Endothelial cell of umbilical vein (primary cell): Measurements from ENCODE around the gene TPM4. TPM values are rescaled to one million over a fixed set of nuclear protein-coding genes. Genes with fewer than 3 reads are reported as not detected.

Experiments used
- BruUV-seq: library from RNA; stranded (reverse); fragments of 400-500 nt; replicated peaks from 2 replicates; lab custom pipeline; 2021; lab: Mats Ljungman, UMichigan
- CTCF ChIA-PET: fragments of 300-600, 350-600 bp; sonication (Branson Sonifier 250); formaldehyde crosslinking; loops from one replicate; lab custom pipeline; 2021; ENCODE audit warnings: antibody characterized with exemption, inconsistent platforms; lab: Charles Lee
- POLR2A ChIA-PET: fragments of 300-600, 350-600 bp; sonication (Branson Sonifier 250); formaldehyde crosslinking; loops from one replicate; lab custom pipeline; 2021; ENCODE audit warnings: antibody characterized with exemption, inconsistent platforms; lab: Charles Lee
- DNase-seq: peaks from one replicate; pipeline ENCODE4 v3.0.0-alpha.2; 2011; ENCODE audit warnings: low read depth, low spot score
- FAIRE-seq: peaks from 2 replicates; lab custom pipeline; 2011; peaks lifted over from hg19 to GRCh38; lab: Jason Lieb, UNC
- H2AFZ ChIP-seq: 2 replicates; pipeline ENCODE4 v1.6.0; 2012; ENCODE audit warnings: low read depth, low read length, control low read depth, inconsistent platforms
- H3K27ac ChIP-seq: 2 replicates; pipeline ENCODE4 v1.5.1; 2011; ENCODE audit warnings: low read depth, mild to moderate bottlenecking, control low read depth, low read length, moderate library complexity; ENCODE audit not compliant: insufficient read depth
- H3K27me3 ChIP-seq, 2 experiments: 2 replicates each; pipeline versions ENCODE4 v1.6.0 to v1.6.1; 2011; ENCODE audit warnings: low read length in 2 of 2, mixed read lengths in 1 of 2; ENCODE audit not compliant: control insufficient read depth in 2 of 2, insufficient read depth in 2 of 2
- H3K36me3 ChIP-seq, 2 experiments: 2 replicates in 1 of 2; 3 replicates in 1 of 2; pipeline ENCODE4 v1.5.1; 2011; ENCODE audit warnings: low read length in 2 of 2, mild to moderate bottlenecking in 1 of 2, moderate library complexity in 1 of 2; ENCODE audit not compliant: control insufficient read depth in 2 of 2, insufficient read depth in 2 of 2; ENCODE audit errors: extremely low read depth in 1 of 2
- H3K4me1 ChIP-seq: 3 replicates; pipeline ENCODE4 v1.5.1; 2011; ENCODE audit warnings: mild to moderate bottlenecking, low read length; ENCODE audit not compliant: control insufficient read depth, insufficient read depth; ENCODE audit errors: extremely low read depth
- H3K4me2 ChIP-seq: 2 replicates; pipeline ENCODE4 v1.6.1; 2011; ENCODE audit warnings: low read length, control low read depth, mixed read lengths; ENCODE audit not compliant: insufficient read depth
- H3K4me3 ChIP-seq, 3 experiments: fragments of 200-600 bp in 1 of 3; sonication (generic), shearing (Covaris generic) in 1 of 3; replicated peaks in 1 of 3; 2 replicates each; pipeline ENCODE4 v1.5.1; 2011 to 2016; ENCODE audit warnings: control low read depth in 3 of 3, low read length in 3 of 3, mild to moderate bottlenecking in 2 of 3, inconsistent platforms in 1 of 3, low read depth in 1 of 3, moderate library complexity in 1 of 3; ENCODE audit not compliant: insufficient read depth in 1 of 3
- H3K79me2 ChIP-seq: 2 replicates; pipeline ENCODE4 v1.6.0; 2012; ENCODE audit warnings: low read length, inconsistent platforms; ENCODE audit not compliant: control insufficient read depth, insufficient read depth
- H3K9ac ChIP-seq: replicated peaks from 2 replicates; pipeline ENCODE3; 2011; ENCODE audit warnings: low read length, control low read depth; ENCODE audit not compliant: insufficient read depth; ENCODE audit errors: extremely low read depth
- H3K9me1 ChIP-seq: replicated peaks from 3 replicates; pipeline ENCODE4 v1.6.0; 2011; ENCODE audit warnings: mild to moderate bottlenecking, low read length; ENCODE audit not compliant: control insufficient read depth, insufficient read depth; ENCODE audit errors: extremely low read depth
- H3K9me3 ChIP-seq: replicated peaks from 2 replicates; pipeline ENCODE4 v1.5.1; 2012; ENCODE audit warnings: low read length, inconsistent platforms; ENCODE audit not compliant: control insufficient read depth, insufficient read depth
- H4K20me1 ChIP-seq: replicated peaks from 2 replicates; pipeline ENCODE3; 2011; ENCODE audit warnings: mild to moderate bottlenecking, low read length; ENCODE audit not compliant: control insufficient read depth, insufficient read depth; ENCODE audit errors: extremely low read depth
- EZH2 ChIP-seq: IDR thresholded peaks from 2 replicates; pipeline ENCODE4 v1.6.1; 2012; ENCODE audit warnings: borderline replicate concordance, low read depth, mild to moderate bottlenecking, moderate library complexity, low read length, inconsistent platforms; ENCODE audit not compliant: severe bottlenecking
- FOS ChIP-seq: IDR thresholded peaks from 2 replicates; pipeline ENCODE4 v1.6.1; 2011; ENCODE audit warnings: mild to moderate bottlenecking, low read length, moderate library complexity, borderline replicate concordance; ENCODE audit not compliant: insufficient read depth
- GATA2 ChIP-seq: IDR thresholded peaks from 2 replicates; pipeline ENCODE4 v1.7.0; 2011; ENCODE audit warnings: low read depth, mild to moderate bottlenecking, moderate library complexity, mixed read lengths, low read length; ENCODE audit not compliant: insufficient read length, insufficient read depth
- JUN ChIP-seq: IDR thresholded peaks from 2 replicates; pipeline ENCODE4 v1.6.1; 2011; ENCODE audit warnings: borderline replicate concordance, low read depth; ENCODE audit not compliant: insufficient read length, insufficient read depth
- MAX ChIP-seq: IDR thresholded peaks from 2 replicates; pipeline ENCODE4 v1.6.1; 2011; ENCODE audit not compliant: insufficient read depth, insufficient read length
- MYC ChIP-seq: IDR thresholded peaks from one replicate; pipeline ENCODE4 v1.6.1; 2011; ENCODE audit warnings: mild to moderate bottlenecking, low read depth, low read length
- POLR2A ChIP-seq: IDR thresholded peaks from 2 replicates; pipeline ENCODE4 v1.6.1; 2012; ENCODE audit warnings: low read depth, mild to moderate bottlenecking, control low read depth, low read length
- POLR2AphosphoS5 ChIP-seq: IDR thresholded peaks from 2 replicates; pipeline ENCODE4 v1.6.1; 2012; ENCODE audit warnings: low read depth, mild to moderate bottlenecking, control low read depth, low read length, moderate library complexity; ENCODE audit not compliant: insufficient read depth
- dilution Hi-C: fragments of 300-500 bp; cut with MboI; formaldehyde crosslinking; loops from one replicate; pipeline ENCODE4 v1.15.0; 2019; ENCODE audit warnings: low sequenced_read_pairs; ENCODE audit not compliant: extremely low pct_ligation_motif_present
- intact Hi-C: fragments of 100-400 bp; cut with micrococcal nuclease; formaldehyde crosslinking; loops from one replicate; pipeline ENCODE4 v1.10.0; 2022
- polyA plus RNA-seq, 4 experiments: library from polyadenylated mRNA; depleted of rRNA in 3 of 4; stranded (reverse) in 3 of 4; unstranded in 1 of 4; fragments of >200 nt; gene quantifications; 2 replicates each; pipeline versions ENCODE4 v1.2.1 to v1.2.3, GENCODE V29; 2011 to 2012; ENCODE audit warnings: missing spikeins in 1 of 4
- total RNA-seq: library from RNA; stranded (reverse); gene quantifications from 2 replicates; pipeline ENCODE4 v1.2.3, GENCODE V29; 2021
- TF ChIP-seq, protein P1 (sequence below), 2 donors: IDR thresholded peaks; 1 replicate in 1 of 2; 2 replicates in 1 of 2; pipeline ENCODE4 v1.5.1; 2011; ENCODE audit warnings: low read length in 2 of 2, mild to moderate bottlenecking in 2 of 2, moderate library complexity in 2 of 2, control low read depth in 1 of 2, inconsistent platforms in 1 of 2, low read depth in 1 of 2; ENCODE audit not compliant: insufficient read depth in 1 of 2; ENCODE audit errors: extremely low read depth in 1 of 2

TPM4 gene
- total and polyA plus RNA-seq, 2 donors (not counting 3 experiments of a cell fraction or from before 2014, with no cell fraction given), result 430 to 924 TPM

DNA sequence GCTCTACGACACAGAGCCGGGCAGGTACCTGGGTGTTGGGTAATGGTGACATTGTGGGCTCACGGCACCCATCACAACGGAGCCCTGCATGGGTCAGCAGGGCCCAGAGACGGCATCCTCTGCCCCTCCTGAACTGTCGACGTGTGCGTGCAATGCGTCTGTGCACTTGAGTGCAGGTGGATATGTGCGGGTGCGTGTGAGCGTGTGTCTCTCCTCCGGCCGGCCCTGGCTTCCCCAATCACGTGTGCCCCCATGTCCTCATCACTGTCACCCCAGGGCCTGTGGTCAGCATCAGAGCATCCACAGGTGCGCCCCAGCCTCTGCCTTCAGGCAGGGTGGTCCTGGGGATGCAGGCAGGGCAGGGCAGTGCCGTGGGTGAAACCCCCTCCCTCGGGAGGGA lies 37.2 kb upstream of the TPM4 start:
- ChIA-PET CTCF (interaction anchor here (3.7 to 7.3 kb wide), 2 partner anchors 24 to 72 kb away, joined by 35 to 84 read pairs; partner anchors contain the start of gene RAB8A), POLR2A (no interaction called here)
- H3K79me2 ChIP-seq, result no peaks in the 10 kb centered on the region
- H2AFZ ChIP-seq, result no peak overlapping the region
- no peak overlapping the region for H3K9ac ChIP-seq
- no peaks in the 10 kb centered on the region for H3K9me1 ChIP-seq
- H3K27ac ChIP-seq, result no peak overlapping the region
- no peaks in the 10 kb centered on the region for H4K20me1 ChIP-seq
- no peak overlapping the region for H3K4me2 ChIP-seq
- intact Hi-C loops (no loop called here), dilution Hi-C loops (no loop called here)
- H3K9me3 ChIP-seq, result no peaks in the 10 kb centered on the region
- BruUV-seq, result no TSS peak
- H3K4me1 ChIP-seq, result peaks cover 12% of the 10 kb centered on the region
- FAIRE-seq (no peak), DNase-seq (no peak)
- TF ChIP-seq POLR2A (no peak), FOS (no peak), GATA2 (no peak), MAX (no peak), POLR2AphosphoS5 (no peak), EZH2 (no peak), JUN (no peak), MYC (no peak)
- TF ChIP-seq, protein P1, sequence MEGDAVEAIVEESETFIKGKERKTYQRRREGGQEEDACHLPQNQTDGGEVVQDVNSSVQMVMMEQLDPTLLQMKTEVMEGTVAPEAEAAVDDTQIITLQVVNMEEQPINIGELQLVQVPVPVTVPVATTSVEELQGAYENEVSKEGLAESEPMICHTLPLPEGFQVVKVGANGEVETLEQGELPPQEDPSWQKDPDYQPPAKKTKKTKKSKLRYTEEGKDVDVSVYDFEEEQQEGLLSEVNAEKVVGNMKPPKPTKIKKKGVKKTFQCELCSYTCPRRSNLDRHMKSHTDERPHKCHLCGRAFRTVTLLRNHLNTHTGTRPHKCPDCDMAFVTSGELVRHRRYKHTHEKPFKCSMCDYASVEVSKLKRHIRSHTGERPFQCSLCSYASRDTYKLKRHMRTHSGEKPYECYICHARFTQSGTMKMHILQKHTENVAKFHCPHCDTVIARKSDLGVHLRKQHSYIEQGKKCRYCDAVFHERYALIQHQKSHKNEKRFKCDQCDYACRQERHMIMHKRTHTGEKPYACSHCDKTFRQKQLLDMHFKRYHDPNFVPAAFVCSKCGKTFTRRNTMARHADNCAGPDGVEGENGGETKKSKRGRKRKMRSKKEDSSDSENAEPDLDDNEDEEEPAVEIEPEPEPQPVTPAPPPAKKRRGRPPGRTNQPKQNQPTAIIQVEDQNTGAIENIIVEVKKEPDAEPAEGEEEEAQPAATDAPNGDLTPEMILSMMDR (IDR thresholded peaks at IDR 0.05; ENCODE audit: extremely low read depth in 1 of 2, insufficient read depth in 1 of 2, low read depth in 1 of 2, low read length in 2 of 2), result no peak
- H3K36me3 ChIP-seq, result no peaks in the 10 kb centered on the region
- no peaks in the 10 kb centered on the region for H3K27me3 ChIP-seq
- H3K4me3 ChIP-seq, result no peak overlapping the region
